GM21447 (cell line): ENCODE results near the gene ZMYND10.

Experiments used
- ATAC-seq: cut with Tn5 transposase; IDR thresholded peaks from one replicate; pipeline ENCODE4 v1.9.1; 2021; ENCODE audit not compliant: unreplicated experiment

ZMYND10 gene

DNA sequence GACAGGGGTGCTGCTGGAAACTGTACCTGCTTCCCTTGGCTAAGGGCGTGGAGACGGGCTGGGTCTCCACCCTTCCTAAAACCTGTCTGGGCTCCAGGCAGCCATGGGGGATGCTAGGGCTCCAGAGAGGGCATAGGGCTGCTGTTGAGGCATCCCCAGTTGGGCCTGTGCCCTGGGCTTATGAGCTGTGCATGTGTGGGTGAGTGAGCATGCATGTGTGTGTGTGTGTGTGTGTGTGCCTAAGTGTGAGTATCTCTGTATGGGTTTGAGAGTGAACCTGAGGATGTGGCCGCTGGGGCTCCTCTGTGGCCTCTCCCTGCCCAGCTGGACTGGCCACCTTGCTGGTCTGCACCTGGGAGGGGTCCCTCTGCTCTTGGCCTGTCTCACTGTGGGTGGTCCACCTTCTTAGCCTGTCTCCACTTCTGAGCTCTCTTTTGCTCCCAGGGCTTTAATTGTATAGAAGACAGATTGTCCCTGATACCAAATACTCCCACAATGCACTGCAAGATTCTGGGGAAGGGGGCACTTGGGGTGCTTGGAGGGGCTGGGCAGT lies 25.7 kb upstream of the ZMYND10 start:
- no peak for ATAC-seq

DNA sequence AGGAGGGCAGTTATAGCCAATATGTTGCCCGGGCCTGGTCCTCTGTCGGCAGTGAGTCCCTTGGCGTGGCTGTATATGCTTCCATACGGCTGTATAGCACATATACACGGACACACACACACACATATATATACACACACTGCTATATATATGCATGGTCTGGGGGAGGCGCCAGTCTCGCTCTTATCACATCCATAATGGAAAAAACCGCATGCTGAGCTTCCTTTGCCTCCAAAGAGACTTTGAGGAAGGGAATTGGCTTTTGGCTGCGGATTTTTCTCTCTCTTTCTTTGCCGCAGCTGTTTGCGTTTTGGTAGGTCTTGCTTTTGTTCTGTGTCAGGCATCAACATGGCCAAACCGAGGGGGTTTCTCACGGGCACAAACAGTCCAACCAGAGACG lies 25.1 kb upstream of the ZMYND10 start:
- no peak for ATAC-seq

DNA sequence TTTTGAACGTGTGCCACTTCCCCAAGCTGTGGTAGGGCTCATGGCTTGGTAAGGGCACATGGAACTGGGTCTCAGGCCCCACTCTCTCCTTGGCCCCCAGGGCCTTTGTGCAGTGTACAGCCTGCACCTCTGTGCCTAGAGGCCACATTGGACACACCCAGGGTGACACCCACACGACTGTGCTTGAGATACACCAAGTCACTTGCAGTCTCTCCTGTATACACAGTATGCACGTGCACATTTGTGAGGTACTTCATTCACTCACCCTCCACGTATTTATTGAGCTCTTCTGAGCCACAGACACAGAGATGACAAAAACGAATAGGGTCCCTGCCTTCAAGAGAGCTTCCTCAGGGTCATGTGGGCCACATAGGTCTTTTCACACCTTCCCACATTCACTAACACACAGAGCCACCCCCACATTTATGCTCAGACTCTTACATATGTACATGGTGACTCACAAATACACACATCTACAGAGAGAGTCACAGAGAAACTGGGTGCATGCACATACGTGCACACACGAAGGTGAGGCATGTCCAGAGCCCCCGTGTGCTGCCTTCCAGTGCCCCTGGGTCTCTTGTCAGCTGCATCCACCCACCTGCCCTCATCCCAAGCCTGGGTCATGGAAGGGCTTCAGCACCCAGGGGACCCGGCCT lies 23.6 kb upstream of the ZMYND10 start:
- no peak for ATAC-seq

DNA sequence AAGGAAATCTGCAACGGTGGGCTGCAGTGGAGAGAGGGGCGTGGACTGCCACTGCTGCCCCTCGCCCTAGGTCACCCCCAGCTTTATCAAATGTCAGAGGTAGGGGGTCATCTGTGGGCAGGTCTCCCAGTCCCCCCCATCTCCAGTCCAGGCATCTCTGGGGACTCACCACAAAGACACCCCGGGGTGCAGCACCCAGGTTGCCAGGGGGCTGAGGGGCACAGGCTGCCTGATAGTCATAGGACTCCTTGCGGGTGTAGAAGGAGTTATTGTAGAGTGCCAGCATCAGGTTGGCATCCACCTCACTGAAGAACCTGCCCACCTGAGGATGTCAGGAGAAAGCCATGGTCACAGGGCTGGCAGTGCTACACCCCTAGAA lies 20.3 kb upstream of the ZMYND10 start:
- no peak for ATAC-seq

DNA sequence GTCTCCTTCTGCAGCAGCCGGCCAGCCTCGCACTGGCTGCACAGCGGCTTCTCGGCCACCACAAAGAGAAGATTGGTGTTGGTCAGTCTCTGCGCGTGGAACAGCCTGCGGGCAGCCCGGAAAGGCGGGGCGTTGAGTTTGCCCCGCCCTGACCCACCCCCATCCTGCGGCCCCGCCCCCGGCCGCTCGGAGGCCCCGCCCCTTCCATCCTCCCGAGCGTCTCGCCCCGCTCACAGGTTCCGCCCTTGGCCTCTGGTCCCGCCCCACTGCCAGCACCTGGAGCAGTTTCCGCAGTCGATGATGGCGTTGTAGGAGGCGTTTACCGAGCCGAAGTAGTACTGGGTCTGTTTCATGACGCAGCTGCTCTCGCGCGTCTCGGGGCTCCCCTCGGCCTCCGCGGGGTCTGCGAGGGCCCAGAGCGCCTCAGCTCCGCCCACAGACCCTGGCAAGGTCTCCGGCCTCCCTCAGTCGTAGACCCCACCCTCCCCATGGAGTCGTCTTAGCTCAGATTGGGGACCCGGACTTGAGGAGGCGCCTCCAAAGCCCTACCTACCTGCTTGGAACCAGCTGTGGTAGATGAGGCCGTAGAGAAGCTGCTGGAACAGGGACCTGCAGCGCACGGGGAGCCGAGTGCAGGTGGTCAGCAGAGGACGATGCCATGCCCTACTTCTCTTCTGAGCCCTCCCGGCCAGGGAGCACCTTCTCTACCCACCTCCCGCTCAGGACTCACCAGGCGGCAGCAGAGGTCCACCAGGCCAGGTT lies 19.7 kb upstream of the ZMYND10 start:
- peak; percentile 86 for ATAC-seq

DNA sequence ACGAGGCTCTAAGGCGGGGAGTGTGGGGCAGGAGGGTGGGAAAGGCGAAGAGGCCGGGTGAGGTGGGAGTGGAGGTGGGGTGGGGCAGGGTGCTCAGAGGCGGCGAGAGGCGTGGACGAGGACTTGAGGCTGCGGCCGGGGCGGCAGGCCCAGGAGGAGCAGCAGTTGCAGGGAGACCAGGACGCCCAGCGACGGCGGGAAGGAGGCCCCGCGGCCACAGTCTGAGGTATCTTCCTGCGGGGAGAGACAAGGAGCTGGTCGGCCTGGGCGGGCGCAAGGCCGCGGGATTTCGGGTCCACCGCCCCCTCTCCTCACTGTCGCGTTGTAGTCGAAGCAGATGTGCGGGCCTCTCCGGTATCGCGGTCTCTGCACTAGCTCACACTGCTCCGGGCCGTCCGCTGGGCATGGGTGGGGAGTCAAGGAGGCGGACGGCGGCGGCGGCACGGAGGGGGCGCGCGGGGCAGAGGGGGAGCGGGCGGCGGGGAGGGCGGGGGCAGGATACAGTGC lies 19.1 kb upstream of the ZMYND10 start:
- peak; percentile 11 for ATAC-seq

DNA sequence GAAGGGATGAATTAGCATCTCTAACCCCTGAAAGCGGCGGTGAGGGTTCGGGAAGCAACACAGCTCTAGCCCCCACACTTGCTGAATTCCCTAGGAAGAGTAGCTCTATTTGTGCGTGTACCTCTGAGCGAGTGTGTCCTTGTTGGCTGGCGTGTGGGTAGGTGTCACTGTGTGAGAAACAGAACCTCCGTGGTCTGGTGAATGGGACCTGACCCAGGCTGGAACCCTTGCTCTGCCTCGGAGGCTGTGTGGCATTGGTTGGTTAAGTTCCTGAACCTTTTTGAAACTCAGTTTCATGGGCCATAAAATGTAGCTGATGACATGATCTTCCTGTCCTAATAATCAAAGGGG lies 14.2 kb upstream of the ZMYND10 start:
- ATAC-seq: peak; percentile 9

DNA sequence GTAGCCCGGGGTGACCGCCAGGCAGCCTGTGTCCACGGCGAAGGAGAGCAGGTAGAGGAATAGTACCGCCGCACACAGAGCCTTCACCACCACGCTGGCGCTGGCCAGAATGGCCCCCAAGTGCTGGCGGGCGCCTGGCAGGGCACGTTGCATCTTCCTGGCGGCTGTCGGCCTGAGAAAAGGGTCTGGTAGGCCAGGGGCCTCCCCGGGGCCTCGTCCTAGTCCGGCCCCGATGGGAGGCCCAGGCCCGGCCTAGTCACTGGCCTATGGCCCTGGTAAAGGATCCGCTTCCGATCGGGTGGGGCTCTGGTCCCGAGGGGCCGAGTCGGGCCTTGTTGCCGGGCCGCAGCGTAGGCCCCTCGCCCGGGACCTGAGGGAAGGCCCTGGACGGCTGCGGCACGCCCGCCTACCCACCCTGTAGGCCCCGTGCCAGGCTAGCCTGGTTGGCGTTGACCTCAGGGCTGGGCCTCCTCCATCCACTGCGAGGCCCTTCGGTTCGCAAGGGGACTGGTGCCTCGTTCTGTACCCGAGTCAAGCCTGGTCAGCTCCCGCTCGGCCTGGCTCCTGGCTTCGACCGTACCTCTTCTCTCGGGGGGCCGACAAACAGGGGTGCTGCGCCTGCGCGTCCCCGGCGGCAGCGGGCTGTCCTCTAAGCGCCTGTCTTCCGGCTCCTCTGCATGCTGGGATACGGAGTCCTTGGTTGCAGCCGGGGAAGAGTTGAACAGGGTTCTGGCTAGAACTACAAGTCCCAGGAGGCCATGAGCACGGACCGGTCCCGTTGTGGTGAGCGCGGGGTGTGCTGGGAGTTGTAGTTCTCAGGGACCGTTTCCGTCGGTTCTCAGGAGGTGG lies 13.6 kb upstream of the ZMYND10 start, which contains the start of gene TMEM115:
Gene TMEM115, minus strand, starts transcription at position 611 of the 849 bp plus-strand sequence. Its CDS starts 458 bp downstream, at position 153.
- peak; percentile 99 for ATAC-seq

DNA sequence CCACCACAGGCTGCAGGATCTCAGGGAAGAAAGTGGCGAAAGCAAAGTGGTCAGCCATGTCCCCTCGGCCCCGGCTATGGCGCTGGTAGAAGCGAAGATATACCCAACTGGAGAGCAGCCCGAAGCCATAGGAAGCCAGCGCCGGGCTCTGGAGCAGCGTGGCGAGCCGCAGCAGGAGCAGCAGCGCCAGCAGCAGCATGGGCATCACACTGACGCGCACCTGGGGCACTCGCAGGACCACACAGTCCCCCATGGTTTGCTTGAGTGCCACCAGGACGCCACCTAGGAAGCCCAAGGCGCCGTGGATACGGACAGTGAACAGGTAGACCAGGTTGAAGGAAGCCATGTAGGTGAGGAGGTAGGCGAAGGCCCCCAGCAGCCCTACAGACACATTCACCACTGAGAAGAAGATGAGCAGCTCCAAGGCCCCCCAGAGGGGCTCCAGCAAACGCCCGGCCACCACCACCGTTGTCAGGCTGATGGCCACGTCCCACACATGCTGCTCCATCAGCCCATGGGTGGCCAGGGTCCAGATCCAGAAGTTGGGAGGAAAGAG lies 12.9 kb upstream of the ZMYND10 start:
- ATAC-seq: no peak

DNA sequence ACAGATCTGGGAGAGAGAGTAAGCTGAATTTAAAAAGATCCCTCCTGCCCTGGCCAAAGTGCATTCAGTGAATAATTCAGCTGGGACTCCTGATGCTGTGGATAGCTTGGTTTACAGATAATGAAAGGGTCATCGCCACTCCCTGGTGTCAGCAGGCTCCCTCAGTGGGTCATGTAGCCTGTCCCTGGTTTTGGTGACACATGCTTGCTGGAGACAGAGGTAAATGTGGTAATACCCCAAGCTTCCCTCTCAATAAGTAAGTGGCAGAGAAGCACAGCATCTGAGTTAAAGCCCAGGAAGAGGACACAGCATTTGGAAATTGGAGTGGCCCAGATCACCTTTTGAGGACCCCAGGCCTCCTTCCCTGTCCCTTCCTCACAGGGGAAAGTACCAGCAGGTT lies 11.9 kb upstream of the ZMYND10 start:
- no peak for ATAC-seq

DNA sequence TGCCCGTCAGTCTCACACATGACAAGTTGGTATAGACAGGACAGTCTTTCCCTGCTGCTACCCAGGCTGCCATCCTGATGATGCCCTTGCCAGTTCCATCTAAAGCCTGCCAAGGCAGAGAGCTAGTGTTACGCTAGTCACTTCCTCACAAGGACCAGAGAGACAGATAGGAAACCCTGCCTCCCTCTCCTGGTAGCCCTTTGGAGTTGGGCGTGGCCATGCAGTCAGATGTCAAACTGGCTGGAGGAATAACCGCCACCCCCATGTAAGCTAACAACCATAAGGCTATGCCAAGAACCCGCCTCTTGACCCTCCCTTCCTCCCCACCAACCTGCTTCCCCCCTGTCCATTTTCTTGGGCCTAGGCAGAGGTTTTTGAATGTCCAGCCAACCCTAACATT lies 11.0 kb upstream of the ZMYND10 start:
- ATAC-seq: no peak

DNA sequence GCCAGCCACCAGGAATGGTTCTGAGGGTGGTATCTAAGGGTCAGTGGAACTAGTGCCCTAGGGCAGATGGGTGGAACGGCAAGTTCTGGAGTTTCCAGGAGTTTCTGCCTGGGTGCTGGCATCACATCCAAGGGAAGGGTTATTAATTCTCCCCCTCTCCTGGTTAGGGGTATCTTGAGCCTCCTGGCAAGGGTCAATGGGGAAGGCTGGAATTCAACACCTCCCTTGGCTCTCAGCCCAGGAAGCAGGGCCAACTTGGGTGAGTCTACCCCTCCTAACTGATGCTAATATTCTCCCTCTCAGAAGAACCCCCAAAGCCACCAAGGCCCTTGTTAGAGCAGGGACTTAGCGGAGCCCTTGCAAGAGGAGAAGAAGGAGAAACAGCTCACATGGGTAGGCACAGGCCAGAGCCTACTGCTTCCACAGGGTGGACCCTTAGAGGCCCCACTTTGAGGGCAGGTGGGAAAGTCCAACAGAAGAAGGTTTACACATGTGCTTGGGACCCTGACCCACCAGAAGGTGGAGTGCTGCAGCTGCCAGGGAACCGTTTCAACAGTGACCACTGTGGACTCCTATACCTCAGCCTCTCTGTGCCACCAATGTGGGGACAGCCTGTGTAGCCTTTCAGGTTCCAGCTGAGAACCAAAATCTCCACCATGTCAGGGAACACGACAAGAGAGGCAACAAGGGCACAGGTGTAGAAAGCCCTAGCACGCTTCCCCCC lies 10.5 kb upstream of the ZMYND10 start:
- ATAC-seq: no peak

DNA sequence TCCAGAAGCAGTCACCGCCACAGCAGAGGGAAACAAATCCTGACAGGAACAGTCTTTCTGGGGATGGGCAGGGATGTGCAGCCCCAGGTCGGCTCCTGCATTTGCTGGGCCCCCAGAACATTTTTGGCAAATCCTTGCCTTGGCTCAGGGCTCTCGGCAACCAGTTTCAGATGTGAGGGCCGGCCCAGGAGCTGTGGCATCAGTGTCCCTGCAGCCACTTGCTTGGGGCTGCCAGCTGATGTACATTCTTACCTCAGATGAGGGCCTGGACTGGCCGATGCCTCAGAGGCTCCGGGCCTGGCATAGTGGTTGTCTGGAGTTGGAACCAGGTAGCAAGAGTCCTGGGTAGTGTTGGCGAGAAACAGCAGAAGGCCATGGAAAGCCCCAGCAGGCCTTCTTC lies 9.3 kb upstream of the ZMYND10 start:
- ATAC-seq: no peak

DNA sequence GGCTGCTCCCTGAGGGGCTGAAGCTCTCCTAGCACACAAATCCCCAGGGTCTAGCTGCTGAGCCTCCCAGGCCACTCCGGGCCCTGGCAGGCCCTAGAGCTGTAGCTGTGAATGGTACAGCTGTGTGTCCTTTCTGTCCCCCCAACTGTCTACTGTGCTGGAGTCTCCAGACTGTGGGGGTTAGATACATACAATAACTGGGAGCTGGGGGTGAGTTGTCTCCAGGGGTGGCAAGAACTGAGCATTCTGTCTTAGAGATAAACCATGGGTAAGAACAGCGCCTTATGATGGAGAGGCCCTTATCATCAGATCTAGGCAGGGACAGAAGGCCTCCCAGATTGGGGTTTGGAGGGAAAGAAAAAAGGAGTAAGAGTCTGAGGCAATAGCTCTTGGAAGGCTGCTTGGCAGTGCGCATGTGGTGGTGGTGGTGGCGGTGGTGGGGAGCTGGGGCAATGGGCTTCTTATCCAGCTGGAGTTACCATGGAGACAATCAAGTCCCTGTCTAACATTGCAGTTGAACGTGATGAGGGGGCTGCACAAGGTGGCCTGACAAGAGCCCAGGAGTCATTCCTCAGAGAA lies 8.7 kb upstream of the ZMYND10 start:
- ATAC-seq: no peak

DNA sequence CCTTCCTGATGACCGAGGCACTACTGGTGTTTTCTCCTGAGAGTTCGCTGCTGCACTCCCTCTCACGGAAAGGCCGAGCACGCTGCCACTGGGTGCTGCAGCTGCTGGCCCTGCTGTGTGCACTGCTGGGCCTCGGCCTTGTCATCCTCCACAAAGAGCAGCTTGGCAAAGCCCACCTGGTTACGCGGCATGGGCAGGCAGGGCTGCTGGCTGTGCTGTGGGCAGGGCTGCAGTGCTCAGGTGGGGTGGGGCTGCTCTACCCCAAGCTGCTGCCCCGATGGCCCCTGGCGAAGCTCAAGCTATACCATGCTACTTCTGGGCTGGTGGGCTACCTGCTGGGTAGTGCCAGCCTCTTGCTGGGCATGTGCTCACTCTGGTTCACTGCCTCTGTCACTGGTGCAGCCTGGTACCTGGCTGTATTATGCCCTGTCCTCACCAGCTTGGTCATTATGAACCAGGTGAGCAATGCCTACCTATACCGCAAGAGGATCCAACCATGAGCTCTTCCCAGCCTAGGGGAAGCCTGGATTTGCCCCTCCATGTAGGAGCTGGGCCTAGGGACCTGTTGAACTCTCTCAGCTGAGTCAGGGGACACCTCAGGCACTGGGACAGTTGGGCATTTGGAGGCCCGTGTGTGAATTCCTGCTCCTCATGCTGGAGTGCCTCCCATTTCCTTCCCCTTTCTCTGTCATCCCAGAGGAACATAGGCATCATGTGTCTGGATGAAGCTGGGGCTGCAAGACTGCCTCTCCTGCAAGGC lies 7.9 kb upstream of the ZMYND10 start:
- ATAC-seq: no peak

DNA sequence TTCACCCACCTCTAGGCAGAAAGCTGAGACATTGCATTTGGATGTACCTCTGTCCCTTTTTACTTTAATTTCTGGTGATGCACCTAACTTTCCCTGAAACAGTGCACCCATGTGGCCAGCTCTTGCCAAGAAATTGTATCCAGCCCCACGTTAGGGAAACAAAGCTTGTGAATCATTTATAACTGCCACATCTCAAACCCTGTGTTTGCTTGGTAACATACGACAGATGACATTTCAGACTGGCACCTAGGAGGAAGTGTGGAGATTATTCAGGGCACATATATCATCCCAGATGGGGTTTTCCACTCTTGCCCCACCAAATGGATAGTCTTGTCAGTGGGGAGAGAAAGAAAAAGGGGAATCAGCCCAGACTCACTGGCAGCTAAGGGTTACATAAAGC lies 7.2 kb upstream of the ZMYND10 start:
- no peak for ATAC-seq

DNA sequence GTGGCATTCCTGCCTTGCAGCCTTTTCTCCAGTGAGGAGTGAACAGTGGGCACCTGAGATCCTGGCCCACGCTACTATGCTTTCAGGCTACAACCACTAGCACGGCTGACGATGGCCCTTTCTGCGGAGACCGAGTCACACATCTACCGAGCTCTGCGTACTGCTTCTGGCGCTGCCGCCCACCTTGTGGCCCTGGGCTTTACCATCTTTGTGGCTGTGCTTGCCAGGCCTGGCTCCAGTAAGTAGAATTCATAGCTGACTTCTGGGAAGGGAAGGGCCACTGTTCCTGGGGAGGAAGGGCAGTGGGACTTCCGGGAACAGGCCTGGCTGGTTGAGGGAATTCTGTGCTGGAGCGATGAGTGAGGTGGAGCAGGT lies 5.8 kb upstream of the ZMYND10 start:
- no peak for ATAC-seq

DNA sequence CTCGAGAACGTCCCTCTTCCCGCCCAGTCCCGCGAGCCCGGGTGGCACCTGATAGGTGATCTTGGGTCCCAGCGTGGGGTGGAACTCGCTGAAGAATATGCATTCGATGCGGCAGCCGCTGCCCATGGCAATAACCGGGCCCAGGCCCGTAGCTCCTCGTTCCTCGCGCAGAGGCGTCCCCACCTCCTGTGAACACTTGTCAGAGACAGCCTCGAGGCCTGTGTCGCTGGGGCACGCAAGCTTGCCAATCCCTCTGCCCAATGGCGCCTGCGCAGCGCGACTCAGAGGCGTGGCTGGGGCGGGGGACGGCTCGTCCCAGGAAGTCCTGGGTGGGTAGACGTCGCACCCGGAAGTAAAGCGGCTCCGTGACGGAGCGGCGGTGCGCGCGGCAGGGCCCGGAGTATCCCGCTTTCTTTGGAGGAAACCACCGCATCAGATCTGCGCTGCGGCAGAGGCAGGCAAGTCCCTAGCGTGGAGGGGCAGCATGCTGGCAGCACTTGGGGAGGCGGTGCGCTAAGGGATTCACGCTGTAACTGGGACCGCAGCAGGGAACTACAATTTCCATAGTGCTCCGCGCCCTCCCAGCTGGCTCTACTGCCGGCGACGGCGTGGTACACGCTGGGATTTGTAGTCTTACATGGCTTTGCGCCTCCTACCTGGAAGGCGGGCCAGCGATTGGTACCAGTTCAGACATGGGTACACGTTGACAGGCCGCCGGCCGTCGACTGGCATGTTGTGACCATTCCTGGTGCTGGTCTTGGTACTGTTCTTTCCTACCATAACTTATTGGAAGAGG lies 5.2 kb upstream of the ZMYND10 start, which contains the start of the genes CYB561D2 and NPRL2:
Gene CYB561D2, plus strand, starts transcription at position 336 of the 796 bp plus-strand sequence. CDS start 572 bp downstream, outside the sequence.
Gene NPRL2, minus strand, starts transcription at position 249 of the 796 bp plus-strand sequence. Its CDS starts 123 bp downstream, at position 126.
- ATAC-seq: peak; percentile 80
